Urinary bladder (tissue), 4 donors: ENCODE results near the gene LATS2. TPM values are rescaled to one million over a fixed set of nuclear protein-coding genes. Genes with fewer than 3 reads are reported as not detected.

ENCODE experiments used
- DNase-seq: peaks from one replicate; pipeline ENCODE4 v3.0.0-alpha.2; 2015; ENCODE audit errors: extremely low spot score
- H3K27ac ChIP-seq: one replicate; pipeline ENCODE4 v1.5.1; 2013; ENCODE audit warnings: low read depth, mild to moderate bottlenecking, moderate library complexity
- H3K36me3 ChIP-seq: one replicate; pipeline ENCODE4 v1.6.1; 2013; ENCODE audit warnings: mild to moderate bottlenecking, moderate library complexity; ENCODE audit not compliant: insufficient read depth
- H3K4me1 ChIP-seq: one replicate; pipeline ENCODE4 v1.6.1; 2013; ENCODE audit warnings: mild to moderate bottlenecking, moderate library complexity; ENCODE audit not compliant: insufficient read depth
- H3K4me3 ChIP-seq: one replicate; pipeline ENCODE4 v1.5.1; 2013; ENCODE audit warnings: low read depth, low read length
- WGBS: extraction: QIAGEN DNeasy Blood & Tissue Kit; methylation state at CpG from one replicate; pipeline ENCODE4 v1.1.7; 2013; 5-methylcytosine and 5-hydroxymethylcytosine counted together
- polyA plus RNA-seq: library from polyadenylated mRNA; stranded (reverse); fragments of 200-250 nt; gene quantifications from one replicate; pipeline ENCODE4 v1.2.3, GENCODE V29; 2013
- total RNA-seq: library from RNA; depleted of rRNA; stranded (reverse); fragments of >200 nt; gene quantifications from one replicate; pipeline ENCODE4 v1.2.3, GENCODE V29; 2014
- donor health status: healthy with polysubstance abuse.
- donor health status: healthy.

LATS2 gene
- total and polyA plus RNA-seq, 2 donors: 17.2 to 21.5 TPM

DNA sequence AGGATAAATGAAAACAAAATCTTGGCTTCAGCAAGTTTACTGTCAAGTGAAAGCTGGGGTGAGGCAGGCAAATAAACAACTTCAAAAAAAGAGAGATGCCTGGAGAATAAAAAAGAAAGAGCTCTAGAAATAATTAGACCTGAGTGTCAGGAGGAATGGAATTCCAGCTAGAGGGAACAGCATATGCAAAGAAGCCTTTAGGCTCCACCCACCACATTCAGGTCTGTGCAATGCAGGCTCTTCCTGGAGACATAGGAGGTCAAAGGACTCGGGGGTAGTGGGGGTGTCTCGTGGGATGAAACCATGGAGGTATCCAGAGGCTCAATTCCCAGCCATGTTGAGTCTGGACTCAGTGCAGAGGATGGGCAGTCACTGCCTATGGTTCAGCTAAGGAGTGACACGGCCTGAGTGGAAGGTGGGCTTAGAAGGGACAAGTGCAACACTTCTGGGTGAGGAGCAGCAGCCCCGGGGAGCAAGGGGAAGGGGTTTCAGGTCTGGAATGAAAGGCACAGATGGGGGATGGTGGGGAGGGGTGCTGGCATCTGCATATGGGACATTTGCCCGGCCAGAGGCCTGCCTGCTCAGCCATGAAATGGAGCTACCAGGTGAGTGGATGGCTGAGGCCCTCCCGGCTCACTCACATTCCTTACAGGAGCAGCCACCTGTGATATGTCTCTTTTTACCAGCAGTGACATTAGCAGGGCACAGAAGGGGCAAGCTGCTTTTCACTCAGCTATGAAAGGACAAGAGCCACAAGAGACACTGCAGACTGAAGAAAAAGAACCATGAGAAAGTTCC lies 12.3 kb downstream of the LATS2 start:
- Histone ChIP-seq H3K4me1 (no peaks in the 10 kb centered on the region), H3K4me3 (no peak overlapping the region), H3K36me3 (no peaks in the 10 kb centered on the region), H3K27ac (no peak overlapping the region)
- no peak for DNase-seq
- 90% methylated on average over 6 of the region's 6 CpGs for WGBS

- Histone ChIP-seq H3K36me3 (no peaks in the 10 kb centered on the region), H3K4me1 (no peaks in the 10 kb centered on the region), H3K4me3 (no peak overlapping the region), H3K27ac (no peak overlapping the region)
- DNase-seq: no peak
- WGBS: 90% methylated on average over 10 of the region's 10 CpGs
These were observed 13.6 kb downstream of the LATS2 start for GRCh38 chr13:21047591-21048282.

GRCh38 chr13:21047087-21047486 lies 14.3 kb downstream of the LATS2 start:
- H3K27ac ChIP-seq: no peak overlapping the region

DNA sequence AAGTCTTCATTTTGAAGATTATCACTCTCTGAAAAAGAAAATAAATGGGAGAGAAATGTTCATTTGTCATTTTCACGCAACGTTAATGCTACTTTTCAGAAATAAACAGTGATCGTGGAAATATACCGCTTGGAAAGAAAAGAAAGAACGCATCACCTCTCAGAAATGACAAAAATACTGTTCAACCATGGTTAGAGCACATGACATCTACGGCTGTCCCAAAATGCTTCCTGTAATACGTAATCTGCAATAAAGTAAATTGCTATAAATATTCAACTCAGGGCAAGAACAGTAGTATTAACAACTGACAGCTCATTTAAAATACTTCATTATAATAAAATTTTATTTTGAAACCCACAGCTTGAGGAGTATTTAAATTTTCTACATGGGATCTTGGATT lies 15.2 kb downstream of the LATS2 start:
- WGBS: 49% methylated on average over 7 of the region's 7 CpGs

More at GRCh38 chr13:21047087-21047486, 14.3 kb downstream of the LATS2 start:
- 85% methylated on average over 9 of the region's 9 CpGs for WGBS
- H3K4me3 ChIP-seq: no peak overlapping the region
- no peaks in the 10 kb centered on the region for H3K4me1 ChIP-seq
- H3K36me3 ChIP-seq: no peaks in the 10 kb centered on the region
- DNase-seq: no peak

DNA sequence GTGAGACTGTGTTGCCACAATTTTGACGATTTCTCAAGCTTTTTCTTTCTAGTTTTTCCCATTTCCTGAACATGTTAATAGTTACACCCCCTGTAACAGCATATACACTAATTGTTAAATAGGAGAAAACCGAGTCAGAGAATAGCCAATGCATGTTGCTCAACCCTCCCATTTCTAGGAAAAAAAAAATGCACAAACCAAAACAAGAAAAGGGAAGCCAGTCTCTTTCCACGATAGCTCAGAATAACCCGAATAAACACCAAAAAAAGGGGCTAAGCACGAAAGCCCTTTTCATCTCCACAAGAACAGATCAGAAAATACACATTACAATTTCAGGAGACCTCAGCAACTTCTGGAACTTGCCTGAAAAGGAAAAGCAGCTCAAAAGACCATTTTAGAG lies 16.3 kb downstream of the LATS2 start:
- DNase-seq: no peak
- 63% methylated on average over 5 of the region's 5 CpGs for WGBS
- Histone ChIP-seq H3K36me3 (no peaks in the 10 kb centered on the region), H3K4me1 (no peaks in the 10 kb centered on the region), H3K27ac (no peak overlapping the region), H3K4me3 (no peak overlapping the region)

More for the DNA sequence above, 15.2 kb downstream of the LATS2 start:
- Histone ChIP-seq H3K4me3 (no peak overlapping the region), H3K27ac (no peak overlapping the region), H3K36me3 (no peaks in the 10 kb centered on the region), H3K4me1 (no peaks in the 10 kb centered on the region)
- no peak for DNase-seq

DNA sequence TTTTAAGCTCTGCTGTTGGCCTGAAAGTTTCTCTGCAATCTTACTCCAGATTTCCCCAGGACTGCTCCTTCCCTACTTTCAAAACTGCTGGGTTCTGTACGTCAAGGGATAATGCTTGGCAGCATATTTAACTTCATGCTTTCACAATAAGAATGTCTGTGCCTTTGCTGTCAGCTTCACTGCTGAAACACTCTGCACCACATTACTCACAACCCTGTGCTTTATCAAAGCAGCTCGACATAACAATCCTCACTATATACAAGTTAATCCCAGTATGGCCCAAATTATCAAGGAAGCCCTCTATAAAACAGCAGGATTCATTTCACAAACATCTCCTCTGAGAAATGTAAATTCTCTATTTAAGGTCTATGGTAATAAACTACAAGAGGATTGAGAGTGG lies 17.5 kb downstream of the LATS2 start:
- Histone ChIP-seq H3K27ac (no peak overlapping the region), H3K36me3 (no peaks in the 10 kb centered on the region), H3K4me3 (no peak overlapping the region), H3K4me1 (no peaks in the 10 kb centered on the region)
- DNase-seq: no peak
- 21% methylated on average over 2 of the region's 2 CpGs for WGBS

- WGBS: 83% methylated on average over 15 of the region's 15 CpGs
- DNase-seq: no peak
- H3K36me3 ChIP-seq: no peaks in the 10 kb centered on the region
- H3K27ac ChIP-seq: no peak overlapping the region
- H3K4me3 ChIP-seq: no peak overlapping the region
- no peaks in the 10 kb centered on the region for H3K4me1 ChIP-seq
These were observed 21.1 kb downstream of the LATS2 start for GRCh38 chr13:21040120-21040826.

DNA sequence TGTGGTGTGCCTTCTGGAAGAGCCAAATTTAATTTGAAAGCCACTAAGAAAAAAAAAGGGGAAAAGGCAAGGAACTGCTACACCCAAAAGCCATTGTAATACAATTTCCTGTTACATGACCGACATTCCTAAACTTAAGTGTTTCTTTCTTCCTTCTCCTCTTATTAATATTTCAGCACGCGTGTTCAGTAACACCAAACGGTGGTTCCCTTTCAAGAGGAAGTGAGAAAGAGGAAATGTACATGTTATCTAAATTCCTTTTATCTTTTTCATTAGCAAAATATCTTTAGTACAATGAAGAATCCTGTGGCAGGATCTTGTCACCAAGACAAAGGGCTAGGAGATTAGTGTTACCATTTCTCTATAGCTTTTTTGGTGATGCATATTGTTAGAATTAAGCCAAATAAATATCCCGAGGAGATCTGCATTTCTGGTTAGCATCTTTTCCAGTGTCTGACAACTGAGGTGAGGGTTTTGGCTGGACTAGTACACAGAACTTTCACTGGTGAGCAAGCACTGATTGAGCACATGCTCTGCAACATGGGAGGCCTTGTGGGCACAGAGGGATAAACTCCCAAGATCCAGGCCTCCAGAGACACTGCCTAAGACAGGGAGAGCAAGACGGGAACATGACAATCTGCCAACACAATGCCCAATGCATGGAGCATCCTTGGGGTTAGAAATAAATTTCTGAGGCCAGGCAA lies 22.1 kb downstream of the LATS2 start:
- Histone ChIP-seq H3K27ac (no peak overlapping the region), H3K36me3 (no peaks in the 10 kb centered on the region), H3K4me1 (peaks cover under 1% of the 10 kb centered on the region), H3K4me3 (no peak overlapping the region)
- 60% methylated on average over 6 of the region's 6 CpGs for WGBS
- DNase-seq: no peak

DNA sequence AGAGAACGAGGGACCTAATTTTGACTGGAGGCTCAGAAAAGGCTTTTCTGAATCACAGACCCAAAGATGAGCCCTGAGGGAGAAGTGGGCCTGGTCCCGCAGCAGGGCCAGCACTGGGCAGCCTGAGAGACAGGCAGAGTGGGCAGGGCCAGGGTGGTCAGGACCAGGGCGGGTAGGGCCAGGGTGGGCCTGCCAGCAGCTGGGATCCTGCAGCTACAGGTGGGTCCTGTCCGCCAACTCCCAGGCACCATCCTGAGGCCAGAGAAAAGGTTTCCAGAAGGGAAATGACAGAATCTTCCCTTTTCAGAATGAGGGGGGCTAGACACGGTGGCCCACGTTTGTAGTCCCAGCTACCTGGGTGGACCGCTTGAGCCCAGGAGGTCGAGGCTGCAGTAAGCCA lies 23.7 kb downstream of the LATS2 start:
- Histone ChIP-seq H3K4me3 (no peak overlapping the region), H3K27ac (no peak overlapping the region), H3K4me1 (peaks cover 4% of the 10 kb centered on the region), H3K36me3 (no peaks in the 10 kb centered on the region)
- no peak for DNase-seq
- 72% methylated on average over 8 of the region's 8 CpGs for WGBS

GRCh38 chr13:21035498-21035897 lies 25.9 kb downstream of the LATS2 start:
- 73% methylated on average over 5 of the region's 5 CpGs for WGBS
- no peak for DNase-seq
- Histone ChIP-seq H3K4me3 (no peak overlapping the region), H3K4me1 (peaks cover 5% of the 10 kb centered on the region), H3K36me3 (no peaks in the 10 kb centered on the region), H3K27ac (no peak overlapping the region)

- Histone ChIP-seq H3K4me3 (no peak overlapping the region), H3K36me3 (no peaks in the 10 kb centered on the region), H3K4me1 (peaks cover 5% of the 10 kb centered on the region), H3K27ac (no peak overlapping the region)
- 53% methylated on average over 8 of the region's 8 CpGs for WGBS
- no peak for DNase-seq
These were observed 26.7 kb downstream of the LATS2 start for GRCh38 chr13:21034603-21035191.

DNA sequence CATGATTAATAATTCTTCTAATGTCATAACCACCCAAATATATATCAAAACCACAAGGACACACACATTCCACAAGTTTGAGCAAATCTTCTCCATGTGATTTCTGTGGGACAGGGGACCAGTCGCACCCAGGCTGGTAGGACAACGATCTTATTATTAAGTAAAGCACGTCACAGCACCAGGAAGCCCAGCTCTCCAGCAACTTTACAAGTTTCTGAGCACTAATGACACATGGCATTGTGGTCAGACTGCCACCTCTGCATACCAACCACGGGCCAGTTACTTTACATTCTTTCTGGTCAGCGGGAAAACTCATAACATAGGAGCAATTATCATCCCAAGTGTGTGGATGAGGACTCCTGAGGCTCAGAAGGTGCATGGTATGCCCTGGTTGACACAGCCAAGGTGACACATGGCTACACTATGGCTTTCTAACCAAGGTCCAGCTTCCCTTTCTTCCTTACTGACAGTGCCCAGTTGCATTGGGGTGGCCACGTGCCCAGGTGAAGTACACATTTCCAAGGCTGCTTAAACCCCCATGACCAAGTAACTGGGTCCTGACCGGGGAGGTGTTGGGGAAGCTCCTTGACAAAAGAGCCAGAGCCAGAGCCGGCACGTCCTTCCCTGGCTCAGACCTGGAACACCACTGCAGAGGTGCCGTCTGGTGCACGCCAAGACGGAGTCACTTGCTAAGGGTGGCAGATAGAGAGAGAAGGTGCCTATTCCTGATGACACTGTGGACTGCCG lies 27.4 kb downstream of the LATS2 start:
- 77% methylated on average over 13 of the region's 13 CpGs for WGBS
- no peaks in the 10 kb centered on the region for H3K36me3 ChIP-seq
- no peak for DNase-seq
- no peak overlapping the region for H3K4me3 ChIP-seq
- peaks cover 5% of the 10 kb centered on the region for H3K4me1 ChIP-seq
- no peak overlapping the region for H3K27ac ChIP-seq
